Vagina (tissue), 2 donors: ENCODE measurements around the gene B4GALNT3. TPM values are rescaled to one million over a fixed set of nuclear protein-coding genes. Genes with fewer than 3 reads are reported as not detected.
A peak's percentile ranks its signal among the peaks of the same experiment; 100 is the strongest.

Source experiments
- DNase-seq, 2 donors: peaks; one replicate each; pipeline ENCODE4 v3.0.0-alpha.2; 2017; ENCODE audit errors: extremely low spot score in 2 of 2
- H3K27ac ChIP-seq: fragments of 200-600 bp; sonication (generic); one replicate; pipeline ENCODE4 v1.5.1; 2019
- H3K27me3 ChIP-seq: fragments of 200-600 bp; sonication (generic); one replicate; pipeline ENCODE4 v1.5.1; 2019
- H3K36me3 ChIP-seq, 2 donors: fragments of 200-600 bp; sonication (generic); one replicate each; pipeline ENCODE4 v1.5.1; 2017 to 2019
- H3K4me1 ChIP-seq: fragments of 200-600 bp; sonication (generic); one replicate; pipeline ENCODE4 v1.5.1; 2019
- H3K4me3 ChIP-seq, 2 donors: fragments of 200-600 bp; sonication (generic); 1 replicate in 1 of 2; 2 replicates in 1 of 2; pipeline ENCODE4 v1.5.1; 2016 to 2019
- H3K9me3 ChIP-seq: fragments of 200-600 bp; sonication (generic); one replicate; pipeline ENCODE4 v1.5.1; 2019
- POLR2A ChIP-seq, 2 donors: fragments of 450-650 bp; IDR thresholded peaks; one replicate each; pipeline ENCODE4 v1.6.1; 2017; ENCODE audit warnings: antibody characterized with exemption in 2 of 2, mild to moderate bottlenecking in 2 of 2, moderate library complexity in 2 of 2
- POLR2AphosphoS5 ChIP-seq, 2 donors: sonication (generic); formaldehyde crosslinking; IDR thresholded peaks; one replicate each; pipeline ENCODE4 v1.9.0; 2017; ENCODE audit warnings: antibody characterized with exemption in 2 of 2, mild to moderate bottlenecking in 2 of 2, low read depth in 1 of 2; ENCODE audit not compliant: insufficient read depth in 1 of 2
- intact Hi-C: fragments of 100-400 bp; cut with DNase I; formaldehyde crosslinking; loops from one replicate; pipeline ENCODE4 v1.15.1; 2023
- total RNA-seq: library from RNA; depleted of rRNA; stranded (reverse); fragments of >200 nt; gene quantifications from one replicate; pipeline ENCODE4 v1.2.3, GENCODE V29; 2016
- TF ChIP-seq, protein P1 (sequence below), 3 experiments: fragments of 450-650 bp in 2 of 3; fragments of 200-600 bp in 1 of 3; sonication (generic) in 1 of 3; IDR thresholded peaks; one replicate each; pipeline ENCODE4 v1.5.1; 2017 to 2019; ENCODE audit warnings: antibody characterized with exemption in 3 of 3, mild to moderate bottlenecking in 2 of 3, moderate library complexity in 2 of 3

Gene B4GALNT3
- total RNA-seq, 1 donor from 2014 or later = 13.3 TPM

GRCh38 chr12:570435-570920 lies 110.7 kb downstream of the B4GALNT3 start:
- intact Hi-C loops = loop anchor here (2.0 kb wide), 3 partner anchors 182 to 380 kb away; partner anchors contain the start of gene WNK1
- Histone ChIP-seq H3K9me3 (no peaks in the 10 kb centered on the region), H3K27me3 (no peaks in the 10 kb centered on the region), H3K27ac (peak overlapping the region; percentile 92), H3K36me3 (no peaks in the 10 kb centered on the region), H3K4me1 (peaks cover 51% of the 10 kb centered on the region), H3K4me3 (peak overlapping the region; percentile 54 to 57)
- TF ChIP-seq, protein P1, sequence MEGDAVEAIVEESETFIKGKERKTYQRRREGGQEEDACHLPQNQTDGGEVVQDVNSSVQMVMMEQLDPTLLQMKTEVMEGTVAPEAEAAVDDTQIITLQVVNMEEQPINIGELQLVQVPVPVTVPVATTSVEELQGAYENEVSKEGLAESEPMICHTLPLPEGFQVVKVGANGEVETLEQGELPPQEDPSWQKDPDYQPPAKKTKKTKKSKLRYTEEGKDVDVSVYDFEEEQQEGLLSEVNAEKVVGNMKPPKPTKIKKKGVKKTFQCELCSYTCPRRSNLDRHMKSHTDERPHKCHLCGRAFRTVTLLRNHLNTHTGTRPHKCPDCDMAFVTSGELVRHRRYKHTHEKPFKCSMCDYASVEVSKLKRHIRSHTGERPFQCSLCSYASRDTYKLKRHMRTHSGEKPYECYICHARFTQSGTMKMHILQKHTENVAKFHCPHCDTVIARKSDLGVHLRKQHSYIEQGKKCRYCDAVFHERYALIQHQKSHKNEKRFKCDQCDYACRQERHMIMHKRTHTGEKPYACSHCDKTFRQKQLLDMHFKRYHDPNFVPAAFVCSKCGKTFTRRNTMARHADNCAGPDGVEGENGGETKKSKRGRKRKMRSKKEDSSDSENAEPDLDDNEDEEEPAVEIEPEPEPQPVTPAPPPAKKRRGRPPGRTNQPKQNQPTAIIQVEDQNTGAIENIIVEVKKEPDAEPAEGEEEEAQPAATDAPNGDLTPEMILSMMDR (IDR thresholded peaks at IDR 0.05) = no peak
- TF ChIP-seq POLR2A (IDR thresholded peaks at IDR 0.05) (peak in 1 of 2 donors; percentile 58), POLR2AphosphoS5 (IDR thresholded peaks at IDR 0.05; ENCODE audit: insufficient read depth in 1 of 2, low read depth in 1 of 2) (peak; percentile 18 to 92)
- no peak for DNase-seq

- TF ChIP-seq, protein P1 (IDR thresholded peaks at IDR 0.05) = no peak
- TF ChIP-seq POLR2AphosphoS5 (IDR thresholded peaks at IDR 0.05; ENCODE audit: insufficient read depth in 1 of 2, low read depth in 1 of 2) = peak; percentile 3 to 75
- TF ChIP-seq POLR2A (IDR thresholded peaks at IDR 0.05) = no peak
- H3K4me3 ChIP-seq = peak overlapping the region; percentile 54 to 57
Observed at GRCh38 chr12:570921-571794, 111.4 kb downstream of the B4GALNT3 start.

DNA sequence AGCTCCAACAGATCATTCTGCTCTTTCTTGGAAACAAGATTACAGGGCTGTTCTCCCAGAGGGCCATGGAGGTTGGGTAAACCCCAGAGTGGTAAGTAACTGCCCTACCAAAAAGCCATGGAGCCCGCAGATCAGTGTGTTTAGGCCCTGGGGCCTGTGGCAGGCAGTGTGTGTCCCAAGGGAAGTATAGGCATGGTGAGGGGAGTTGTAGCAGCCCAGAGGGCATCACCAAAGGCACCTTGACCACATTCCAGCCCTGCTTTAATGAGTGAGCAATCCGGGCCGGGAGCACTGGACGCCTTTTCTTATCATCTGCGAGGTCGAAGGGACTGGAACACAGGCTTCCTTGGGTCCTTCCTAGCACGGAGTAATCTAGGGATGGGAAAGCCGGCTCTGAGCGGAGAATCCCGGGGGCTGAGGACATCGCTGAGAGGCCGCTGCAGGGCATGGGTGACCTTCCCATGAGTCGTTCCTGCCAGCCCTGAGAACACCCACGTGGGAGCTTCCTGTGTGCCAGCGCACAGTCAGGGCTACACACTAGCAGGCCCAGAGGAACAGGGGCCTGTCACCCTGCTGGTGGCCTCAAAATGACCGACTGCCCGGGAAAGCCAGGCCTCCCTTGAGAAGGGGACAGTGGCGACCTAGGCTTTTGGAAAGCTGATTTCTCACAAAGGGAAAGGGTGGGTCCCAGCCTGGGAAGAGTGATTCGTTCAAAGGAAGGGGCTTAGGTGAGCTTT lies 112.2 kb downstream of the B4GALNT3 start:
- Histone ChIP-seq H3K9me3 (no peaks in the 10 kb centered on the region), H3K27me3 (no peaks in the 10 kb centered on the region), H3K4me3 (peak overlapping the region; percentile 54 to 57), H3K36me3 (no peaks in the 10 kb centered on the region), H3K4me1 (peaks cover 65% of the 10 kb centered on the region), H3K27ac (peak overlapping the region; percentile 92)
- intact Hi-C loops = loop anchor here (2.0 kb wide), 3 partner anchors 181 to 379 kb away; partner anchors contain the start of gene WNK1
- DNase-seq = no peak
- TF ChIP-seq POLR2AphosphoS5 (IDR thresholded peaks at IDR 0.05; ENCODE audit: insufficient read depth in 1 of 2, low read depth in 1 of 2) (no peak), POLR2A (IDR thresholded peaks at IDR 0.05) (no peak)
- TF ChIP-seq, protein P1 (IDR thresholded peaks at IDR 0.05) = no peak

More at GRCh38 chr12:570921-571794, 111.4 kb downstream of the B4GALNT3 start:
- Histone ChIP-seq H3K27me3 (no peaks in the 10 kb centered on the region), H3K9me3 (no peaks in the 10 kb centered on the region), H3K27ac (peak overlapping the region; percentile 92), H3K36me3 (no peaks in the 10 kb centered on the region), H3K4me1 (peaks cover 57% of the 10 kb centered on the region)
- peak in 1 of 2 donors; percentile 94 for DNase-seq
- intact Hi-C loops = loop anchor here (2.0 kb wide), 3 partner anchors 182 to 380 kb away; partner anchors contain the start of gene WNK1

DNA sequence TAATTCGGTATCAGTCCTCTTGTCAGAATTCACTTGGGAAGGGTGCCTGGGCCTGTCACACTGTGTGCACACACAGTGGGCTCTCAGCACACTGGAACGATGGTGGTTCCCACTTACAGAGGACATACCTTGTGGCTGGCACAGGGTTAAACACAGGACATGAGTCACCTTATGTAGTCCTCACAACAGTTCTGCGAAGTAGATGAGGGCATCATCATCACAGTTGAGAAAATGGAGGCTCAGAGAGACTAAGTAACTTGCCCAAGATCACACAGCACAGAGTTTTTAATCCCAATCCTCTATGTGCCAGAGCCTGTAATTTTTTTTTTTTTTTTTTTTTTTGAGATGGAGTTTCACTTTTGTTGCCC lies 112.8 kb downstream of the B4GALNT3 start:
- peaks cover 65% of the 10 kb centered on the region for H3K4me1 ChIP-seq
- no peak for TF ChIP-seq POLR2A (IDR thresholded peaks at IDR 0.05)
- TF ChIP-seq, protein P1 (IDR thresholded peaks at IDR 0.05) = no peak
- TF ChIP-seq POLR2AphosphoS5 (IDR thresholded peaks at IDR 0.05; ENCODE audit: insufficient read depth in 1 of 2, low read depth in 1 of 2) = no peak
- intact Hi-C loops = no loop called here

More for the DNA sequence above, 112.8 kb downstream of the B4GALNT3 start:
- DNase-seq = no peak
- Histone ChIP-seq H3K36me3 (no peaks in the 10 kb centered on the region), H3K27ac (peak overlapping the region; percentile 92), H3K27me3 (no peaks in the 10 kb centered on the region), H3K9me3 (no peaks in the 10 kb centered on the region), H3K4me3 (no peak overlapping the region)
